CD4-positive, alpha-beta T cell treated with Interferon gamma for 1 hour (primary cell): ENCODE data around the gene CDC14A.
"Not testable (repeated sequence)": the region's sequence is repeated elsewhere in the genome, so short reads cannot be mapped to it uniquely, and the experiment has no call there.

Source experiments
- DNase-seq: peaks from one replicate; pipeline ENCODE4 v3.0.0-alpha.2; 2020

The CDC14A gene

GRCh38 chr1:100337878-100338277 lies 14.4 kb upstream of the CDC14A start:
- not testable (repeated sequence) for DNase-seq

GRCh38 chr1:100339735-100340134 lies 12.6 kb upstream of the CDC14A start:
- DNase-seq, result not testable (repeated sequence)

- DNase-seq, result no peak
Measured at GRCh38 chr1:100340494-100340893, 11.8 kb upstream of the CDC14A start.

- no peak for DNase-seq
Measured at GRCh38 chr1:100342348-100342747, 10.0 kb upstream of the CDC14A start.

- no peak for DNase-seq
Measured at GRCh38 chr1:100343897-100344296, 8.4 kb upstream of the CDC14A start.

GRCh38 chr1:100344774-100345173 lies 7.5 kb upstream of the CDC14A start:
- no peak for DNase-seq

- no peak for DNase-seq
Measured at GRCh38 chr1:100346387-100346786, 5.9 kb upstream of the CDC14A start.

GRCh38 chr1:100347009-100347966 lies 5.0 kb upstream of the CDC14A start:
- no peak for DNase-seq

GRCh38 chr1:100348549-100349144 lies 3.7 kb upstream of the CDC14A start:
- DNase-seq, result no peak

- DNase-seq, result no peak
Measured at GRCh38 chr1:100349246-100349645, 3.1 kb upstream of the CDC14A start.

- DNase-seq, result no peak
Measured at GRCh38 chr1:100350787-100351094, 1.6 kb upstream of the CDC14A start.

GRCh38 chr1:100351095-100351887 lies 1.0 kb upstream of the CDC14A start:
- peak; percentile 86 for DNase-seq

- peak; percentile 38 for DNase-seq
Measured at GRCh38 chr1:100353071-100353801, 930 bp downstream of the CDC14A start.

- DNase-seq, result no peak
Measured at GRCh38 chr1:100353988-100354387, 1.7 kb downstream of the CDC14A start.

GRCh38 chr1:100354971-100355394 lies 2.7 kb downstream of the CDC14A start:
- DNase-seq, result peak; percentile 34

- DNase-seq, result no peak
Measured at GRCh38 chr1:100358210-100358609, 5.9 kb downstream of the CDC14A start.

GRCh38 chr1:100359139-100359538 lies 6.8 kb downstream of the CDC14A start:
- no peak for DNase-seq

- no peak for DNase-seq
Measured at GRCh38 chr1:100360790-100361510, 8.6 kb downstream of the CDC14A start.

GRCh38 chr1:100361511-100362089 lies 9.3 kb downstream of the CDC14A start:
- DNase-seq, result no peak

GRCh38 chr1:100362821-100363466 lies 10.6 kb downstream of the CDC14A start:
- DNase-seq, result peak; percentile 11

GRCh38 chr1:100363831-100364230 lies 11.5 kb downstream of the CDC14A start:
- no peak for DNase-seq
